ENCODE results near the gene SFMBT2. TPM values are rescaled to one million over a fixed set of nuclear protein-coding genes. Genes with fewer than 3 reads are reported as not detected.

Gene SFMBT2
- total RNA-seq, 1 donor from 2014 or later, result 11.0 TPM

DNA sequence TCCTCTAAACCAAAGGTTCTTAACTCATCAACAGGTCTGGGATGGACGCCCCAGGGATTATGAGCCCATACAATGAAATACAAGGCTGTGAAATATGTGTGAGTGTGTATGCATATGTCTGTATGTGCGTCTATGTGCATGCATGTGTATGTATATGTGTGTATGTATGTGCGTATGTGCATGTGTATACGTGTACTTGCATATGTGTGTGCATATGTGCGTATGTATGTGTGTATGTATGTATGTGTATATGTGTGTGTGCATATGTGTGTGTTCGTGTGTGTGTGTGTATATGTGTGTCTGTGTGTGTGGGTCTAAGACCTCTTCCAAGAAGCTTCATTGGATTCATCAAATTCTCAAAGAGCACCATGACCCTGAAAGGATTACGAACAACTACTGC is 112.3 kb downstream of the SFMBT2 start:
- H3K36me3 ChIP-seq, result no peaks in the 10 kb centered on the region
- no peaks in the 10 kb centered on the region for H3K27me3 ChIP-seq (ENCODE audit: low read depth)
- TF ChIP-seq, protein P1, sequence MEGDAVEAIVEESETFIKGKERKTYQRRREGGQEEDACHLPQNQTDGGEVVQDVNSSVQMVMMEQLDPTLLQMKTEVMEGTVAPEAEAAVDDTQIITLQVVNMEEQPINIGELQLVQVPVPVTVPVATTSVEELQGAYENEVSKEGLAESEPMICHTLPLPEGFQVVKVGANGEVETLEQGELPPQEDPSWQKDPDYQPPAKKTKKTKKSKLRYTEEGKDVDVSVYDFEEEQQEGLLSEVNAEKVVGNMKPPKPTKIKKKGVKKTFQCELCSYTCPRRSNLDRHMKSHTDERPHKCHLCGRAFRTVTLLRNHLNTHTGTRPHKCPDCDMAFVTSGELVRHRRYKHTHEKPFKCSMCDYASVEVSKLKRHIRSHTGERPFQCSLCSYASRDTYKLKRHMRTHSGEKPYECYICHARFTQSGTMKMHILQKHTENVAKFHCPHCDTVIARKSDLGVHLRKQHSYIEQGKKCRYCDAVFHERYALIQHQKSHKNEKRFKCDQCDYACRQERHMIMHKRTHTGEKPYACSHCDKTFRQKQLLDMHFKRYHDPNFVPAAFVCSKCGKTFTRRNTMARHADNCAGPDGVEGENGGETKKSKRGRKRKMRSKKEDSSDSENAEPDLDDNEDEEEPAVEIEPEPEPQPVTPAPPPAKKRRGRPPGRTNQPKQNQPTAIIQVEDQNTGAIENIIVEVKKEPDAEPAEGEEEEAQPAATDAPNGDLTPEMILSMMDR (IDR thresholded peaks at IDR 0.05; ENCODE audit: borderline replicate concordance), result no peak
- intact Hi-C loops (cut with micrococcal nuclease), result no loop called here
- H3K27ac ChIP-seq (replicated peaks), result no peak overlapping the region
- no peaks in the 10 kb centered on the region for H3K9me3 ChIP-seq (replicated peaks)
- peaks cover 38% of the 10 kb centered on the region for H3K4me1 ChIP-seq
- DNase-seq, result no peak
- H3K4me3 ChIP-seq, result no peak overlapping the region

DNA sequence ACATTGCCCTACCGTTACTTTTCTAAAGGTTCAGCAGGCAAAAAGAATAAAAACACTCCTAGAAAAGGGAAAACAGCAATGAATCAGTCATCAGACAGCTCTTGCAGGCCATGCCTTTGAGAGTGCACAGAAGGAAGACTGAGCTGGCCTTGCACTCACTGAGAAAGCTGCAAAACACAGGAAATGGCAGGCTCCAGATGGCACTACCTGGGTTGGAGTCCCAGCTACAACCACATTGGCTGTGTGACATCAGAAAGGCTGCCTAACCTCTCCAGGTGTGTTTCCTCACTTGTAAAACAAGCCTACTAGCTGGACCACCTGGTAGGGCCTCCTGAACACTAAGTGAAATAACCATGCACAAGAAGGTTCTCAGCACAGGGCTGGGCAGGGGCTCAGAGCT is 113.7 kb downstream of the SFMBT2 start:
- intact Hi-C loops (cut with micrococcal nuclease), result no loop called here
- H3K36me3 ChIP-seq, result no peaks in the 10 kb centered on the region
- peaks cover 36% of the 10 kb centered on the region for H3K4me1 ChIP-seq
- no peak for DNase-seq
- H3K27me3 ChIP-seq (ENCODE audit: low read depth), result no peaks in the 10 kb centered on the region
- TF ChIP-seq, protein P1 (IDR thresholded peaks at IDR 0.05; ENCODE audit: borderline replicate concordance), result no peak
- H3K9me3 ChIP-seq (replicated peaks), result no peaks in the 10 kb centered on the region
- no peak overlapping the region for H3K27ac ChIP-seq (replicated peaks)
- H3K4me3 ChIP-seq, result no peak overlapping the region

- no peaks in the 10 kb centered on the region for H3K9me3 ChIP-seq (replicated peaks)
- TF ChIP-seq, protein P1 (IDR thresholded peaks at IDR 0.05; ENCODE audit: borderline replicate concordance), result no peak
- no peak for DNase-seq
- intact Hi-C loops (cut with micrococcal nuclease), result no loop called here
- no peak overlapping the region for H3K27ac ChIP-seq (replicated peaks)
- peaks cover 33% of the 10 kb centered on the region for H3K4me1 ChIP-seq
- H3K27me3 ChIP-seq (ENCODE audit: low read depth), result no peaks in the 10 kb centered on the region
- no peak overlapping the region for H3K4me3 ChIP-seq
- H3K36me3 ChIP-seq, result no peaks in the 10 kb centered on the region
Measured at GRCh38 chr10:7296648-7297047, 114.2 kb downstream of the SFMBT2 start.

- H3K36me3 ChIP-seq, result no peaks in the 10 kb centered on the region
- intact Hi-C loops (cut with micrococcal nuclease), result no loop called here
Measured at GRCh38 chr10:7296076-7296475, 114.8 kb downstream of the SFMBT2 start.

DNA sequence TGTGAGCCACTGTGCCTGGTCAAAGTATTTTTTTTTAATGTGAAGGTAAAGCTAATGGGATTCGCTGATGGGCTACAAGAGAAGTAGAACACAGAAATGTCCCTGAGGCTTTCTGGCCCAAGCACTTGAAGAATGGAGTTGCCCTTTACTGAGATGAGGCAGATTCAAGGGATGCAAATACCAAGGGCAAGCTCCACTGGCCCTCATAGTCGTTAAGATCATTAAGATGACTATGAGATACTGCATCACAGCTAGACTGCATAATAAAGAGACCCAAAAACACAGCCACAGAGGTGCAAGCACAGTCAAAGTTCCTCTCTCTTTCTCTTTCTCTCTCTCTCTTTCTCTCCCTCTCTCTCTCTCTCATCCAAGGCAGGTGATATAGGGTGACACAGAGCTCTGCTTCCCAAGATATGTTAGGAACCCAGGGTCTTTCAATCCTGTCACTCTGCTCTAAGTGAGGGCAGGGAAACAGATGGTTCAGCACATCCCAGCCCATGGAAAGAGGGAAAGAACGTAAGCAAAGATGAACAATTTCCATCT is 117.4 kb downstream of the SFMBT2 start:
- no peaks in the 10 kb centered on the region for H3K27me3 ChIP-seq (ENCODE audit: low read depth)
- TF ChIP-seq, protein P1 (IDR thresholded peaks at IDR 0.05; ENCODE audit: borderline replicate concordance), result no peak
- H3K27ac ChIP-seq (replicated peaks), result no peak overlapping the region
- peaks cover 16% of the 10 kb centered on the region for H3K4me1 ChIP-seq
- no peaks in the 10 kb centered on the region for H3K9me3 ChIP-seq (replicated peaks)
- H3K36me3 ChIP-seq, result no peaks in the 10 kb centered on the region
- intact Hi-C loops (cut with micrococcal nuclease), result no loop called here
- DNase-seq, result no peak
- H3K4me3 ChIP-seq, result no peak overlapping the region

More at GRCh38 chr10:7296076-7296475, 114.8 kb downstream of the SFMBT2 start:
- Histone ChIP-seq H3K27me3 (ENCODE audit: low read depth) (no peaks in the 10 kb centered on the region), H3K9me3 (replicated peaks) (no peaks in the 10 kb centered on the region), H3K4me1 (peaks cover 27% of the 10 kb centered on the region), H3K27ac (replicated peaks) (no peak overlapping the region), H3K4me3 (no peak overlapping the region)
- no peak for DNase-seq
- TF ChIP-seq, protein P1 (IDR thresholded peaks at IDR 0.05; ENCODE audit: borderline replicate concordance), result no peak

All from left ventricle myocardium inferior (tissue), 1 donor.